Measurements from ENCODE around the gene HVCN1.
"Not testable (repeated sequence)": the region's sequence is repeated elsewhere in the genome, so short reads cannot be mapped to it uniquely, and the experiment has no call there.

HVCN1 gene, protein sequence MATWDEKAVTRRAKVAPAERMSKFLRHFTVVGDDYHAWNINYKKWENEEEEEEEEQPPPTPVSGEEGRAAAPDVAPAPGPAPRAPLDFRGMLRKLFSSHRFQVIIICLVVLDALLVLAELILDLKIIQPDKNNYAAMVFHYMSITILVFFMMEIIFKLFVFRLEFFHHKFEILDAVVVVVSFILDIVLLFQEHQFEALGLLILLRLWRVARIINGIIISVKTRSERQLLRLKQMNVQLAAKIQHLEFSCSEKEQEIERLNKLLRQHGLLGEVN

DNA sequence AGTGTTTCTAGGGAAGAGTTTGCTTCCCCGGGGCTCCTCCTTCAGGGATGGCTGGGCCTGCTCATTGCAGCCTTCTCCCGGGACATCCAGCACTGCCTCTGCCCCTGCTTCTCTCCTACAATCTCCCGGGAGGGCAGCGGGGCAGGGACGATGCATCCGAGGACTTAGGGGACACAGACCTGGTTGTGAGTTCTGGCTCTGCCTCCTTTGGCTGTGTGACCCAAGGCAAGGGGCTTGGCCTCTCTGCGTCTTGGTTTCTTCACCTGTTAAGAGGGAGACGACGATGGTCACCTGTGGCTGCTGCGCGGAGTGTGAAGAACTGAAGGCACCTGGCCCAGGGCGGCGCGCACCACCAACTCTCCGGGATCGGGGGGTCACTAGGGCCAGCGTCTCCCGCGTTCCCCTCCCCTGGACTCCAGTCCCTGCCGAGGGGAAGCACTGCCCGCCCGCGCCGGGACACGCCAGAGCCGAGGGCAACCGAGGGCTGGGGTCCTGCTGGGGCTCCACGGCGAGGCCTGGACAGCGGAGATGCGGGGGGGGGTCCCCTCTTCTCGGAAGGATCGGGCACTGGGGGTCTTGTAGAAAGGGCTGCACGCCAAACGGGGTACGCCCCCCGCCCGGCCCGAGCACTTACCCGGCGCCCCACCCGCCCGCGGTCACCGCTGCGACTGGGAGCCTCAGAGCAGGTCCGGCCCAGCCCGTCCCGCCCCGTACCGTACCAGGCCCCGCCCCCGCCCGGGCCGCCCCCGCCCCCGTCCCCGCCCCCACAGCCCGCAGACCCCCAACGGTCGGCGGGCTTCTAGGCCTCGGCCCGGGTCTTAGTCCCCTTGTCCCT, at the start of gene HVCN1:
Gene HVCN1 (minus strand): TSS at position 670 of the 835 bp plus-strand sequence. CDS start 5,870 bp downstream, outside the sequence.
- DNase-seq (ENCODE audit: low read depth in 2 of 2), result no peak

DNA sequence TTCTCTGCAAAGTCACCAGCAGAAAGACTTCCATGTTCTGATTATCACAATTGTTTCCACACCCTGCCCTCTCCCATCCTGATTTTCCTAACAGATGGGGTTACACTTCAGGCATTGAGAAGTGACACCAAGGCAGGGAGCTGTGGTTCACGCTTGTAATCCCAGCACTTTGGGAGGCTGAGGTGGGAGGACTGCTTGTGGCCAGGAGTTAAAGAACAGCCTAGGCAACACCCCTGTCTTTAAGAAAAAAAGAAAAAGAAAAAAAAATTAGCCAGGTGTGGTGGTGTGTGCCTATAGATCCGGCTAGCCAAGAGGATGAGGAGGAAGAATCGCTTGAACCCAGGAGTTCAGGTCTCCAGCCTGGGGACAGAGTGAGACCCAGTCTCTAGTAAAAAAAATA, 48.6 kb upstream of the HVCN1 start:
- DNase-seq (ENCODE audit: low read depth in 2 of 2), result no peak

DNA sequence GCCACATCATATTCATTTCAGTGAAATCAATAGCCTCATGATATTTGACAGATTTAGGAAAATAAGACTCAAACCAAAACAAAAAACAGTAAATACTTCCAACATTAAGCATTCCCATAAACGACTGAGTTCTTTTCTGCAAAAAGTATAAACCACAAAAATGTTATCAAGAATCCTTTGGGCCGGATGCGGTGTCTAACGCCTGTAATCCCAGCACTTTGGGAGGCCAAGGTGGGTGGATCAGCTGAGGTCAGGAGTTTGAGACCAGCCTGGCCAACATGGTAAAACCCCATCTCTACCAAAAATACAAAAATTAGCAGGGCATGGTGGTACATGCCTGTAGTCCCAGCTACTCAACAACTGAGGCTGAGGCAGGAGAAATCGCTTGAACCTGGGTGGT, 48.1 kb upstream of the HVCN1 start:
- not testable (repeated sequence) for DNase-seq (ENCODE audit: low read depth in 2 of 2)

DNA sequence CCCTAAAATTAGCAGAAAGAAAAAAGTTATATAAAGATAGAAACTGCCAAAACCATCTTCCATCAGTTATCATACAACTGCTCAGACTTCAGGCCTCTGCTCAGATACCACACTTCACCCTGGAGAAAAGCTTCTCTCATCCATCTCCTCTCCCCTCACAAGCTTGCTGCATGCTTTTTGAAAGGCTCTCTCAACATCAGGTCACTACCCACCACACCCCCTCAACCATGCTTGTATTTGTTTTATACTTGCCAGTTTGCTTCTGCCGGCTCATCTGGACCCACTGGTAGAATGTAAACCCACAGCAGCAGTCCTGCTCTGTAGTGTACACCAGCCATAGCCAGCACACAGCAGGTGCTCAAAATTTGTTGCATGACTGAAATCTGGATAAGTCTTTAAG, 45.0 kb upstream of the HVCN1 start:
- DNase-seq (ENCODE audit: low read depth in 2 of 2), result no peak

DNA sequence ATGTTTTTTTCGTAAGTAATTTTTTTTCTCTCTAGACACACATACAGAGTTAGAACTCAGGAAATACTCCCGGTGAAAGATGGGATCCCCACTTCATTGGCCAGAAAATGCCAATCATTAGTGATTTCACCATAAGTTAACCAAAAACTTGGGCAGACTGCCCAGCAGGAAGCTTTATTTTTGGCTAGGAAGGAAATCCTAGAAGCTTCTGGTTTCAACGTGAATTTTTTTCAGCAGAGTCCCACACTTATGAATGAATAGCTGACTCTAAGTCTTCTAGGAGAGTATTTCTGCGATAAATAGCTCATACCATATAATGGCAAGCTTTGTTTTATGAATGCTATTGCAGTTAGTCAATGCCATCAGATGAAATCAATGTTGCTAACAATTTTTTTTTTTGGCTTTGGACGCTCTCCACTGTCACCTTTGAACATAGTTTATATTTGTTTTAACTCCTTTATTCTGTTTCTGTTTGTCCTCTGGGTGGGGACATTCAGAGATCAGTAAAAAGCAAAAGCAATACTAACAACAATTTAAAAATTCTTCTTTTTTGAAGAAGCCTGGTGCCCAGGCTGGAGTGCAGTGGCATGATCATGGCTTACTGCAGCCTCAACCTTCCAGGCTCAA, 44.3 kb upstream of the HVCN1 start:
- DNase-seq (ENCODE audit: low read depth in 2 of 2), result no peak

DNA sequence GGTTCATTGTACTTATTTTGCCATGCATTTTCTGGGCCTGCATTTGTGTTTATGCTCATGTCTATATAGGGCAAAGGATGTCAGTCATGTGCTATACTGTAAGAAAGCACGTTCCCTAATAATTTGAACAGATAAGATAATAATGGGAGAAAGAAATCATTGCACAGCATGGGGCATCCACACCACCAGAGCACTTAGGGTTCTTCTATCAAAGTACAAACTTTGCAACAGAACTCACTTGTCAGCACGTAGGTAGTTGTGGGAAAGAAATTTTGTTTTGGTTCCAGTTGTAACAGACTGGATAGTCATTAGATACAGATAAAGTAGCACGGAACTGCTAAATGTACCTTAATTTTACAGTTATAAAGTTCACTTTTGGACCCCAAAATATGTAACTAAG, 43.7 kb upstream of the HVCN1 start:
- no peak for DNase-seq (ENCODE audit: low read depth in 2 of 2)

DNA sequence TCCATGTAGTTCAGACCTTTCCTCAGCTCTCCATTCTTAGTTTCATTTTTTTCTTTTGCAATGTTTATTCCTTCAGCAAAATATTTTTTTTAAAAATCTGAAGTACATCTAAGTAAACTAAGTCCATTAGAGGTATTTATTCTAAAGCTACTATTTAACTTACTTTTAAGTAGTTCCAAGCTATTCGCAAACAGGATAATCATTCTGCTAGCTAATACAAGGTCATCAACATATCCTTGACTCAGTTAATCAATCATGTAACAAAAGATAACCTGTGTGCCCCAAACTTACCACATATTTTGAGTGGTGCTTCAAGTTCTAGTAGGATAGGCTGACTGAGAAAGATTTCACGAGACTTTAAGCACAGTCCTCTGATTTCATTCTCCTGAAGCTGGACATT, 42.6 kb upstream of the HVCN1 start:
- no peak for DNase-seq (ENCODE audit: low read depth in 2 of 2)

DNA sequence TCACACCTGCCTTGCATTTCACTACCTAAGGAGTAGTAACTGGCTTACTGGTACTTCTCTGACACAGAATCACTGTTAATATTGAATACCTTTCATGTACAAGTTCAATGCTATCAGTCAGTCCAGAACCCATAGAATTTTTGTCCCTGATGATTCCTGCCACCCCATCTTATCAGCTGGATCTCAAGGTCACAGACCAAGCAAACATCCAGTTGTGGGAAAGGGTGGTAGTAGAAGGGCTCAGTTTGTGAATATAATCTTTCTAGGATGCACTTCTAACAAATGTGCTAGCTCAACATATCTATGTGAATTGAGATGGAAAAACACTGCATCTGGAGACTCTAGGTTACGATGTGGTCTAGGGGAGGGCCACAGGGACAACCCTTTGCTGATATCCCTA, 39.7 kb upstream of the HVCN1 start:
- DNase-seq (ENCODE audit: low read depth in 2 of 2), result no peak

DNA sequence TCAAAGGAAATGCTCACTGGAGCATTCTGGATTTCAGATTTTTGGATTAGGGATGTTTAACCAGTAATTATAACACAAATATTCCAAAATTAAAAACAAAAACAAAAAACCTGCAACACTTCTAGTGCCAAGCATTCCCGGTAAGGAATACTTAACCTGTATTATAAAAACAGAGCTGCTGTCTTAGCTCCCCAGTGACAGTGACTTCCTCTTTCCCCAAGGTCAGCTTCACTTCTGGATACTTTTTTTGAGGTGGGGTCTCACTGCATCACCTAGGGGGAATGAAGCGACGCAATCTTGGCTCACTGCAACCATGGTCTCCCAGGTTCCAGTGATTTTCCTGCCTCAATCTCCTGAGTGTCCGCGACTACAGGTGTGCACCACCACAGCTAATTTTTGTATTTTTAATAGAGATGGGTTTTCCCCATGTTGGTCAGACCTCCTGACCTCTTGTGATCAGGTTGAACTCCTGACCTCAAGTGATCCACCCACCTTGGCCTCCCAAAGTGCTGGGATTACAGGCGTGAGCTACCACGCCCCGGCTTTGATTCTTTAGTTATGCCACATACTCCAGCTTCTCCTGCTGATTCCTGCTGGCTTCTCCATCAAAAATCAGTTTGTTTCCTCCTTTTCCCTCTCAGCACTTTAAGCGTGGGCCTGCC, 37.9 kb upstream of the HVCN1 start:
- DNase-seq (ENCODE audit: low read depth in 2 of 2), result no peak

DNA sequence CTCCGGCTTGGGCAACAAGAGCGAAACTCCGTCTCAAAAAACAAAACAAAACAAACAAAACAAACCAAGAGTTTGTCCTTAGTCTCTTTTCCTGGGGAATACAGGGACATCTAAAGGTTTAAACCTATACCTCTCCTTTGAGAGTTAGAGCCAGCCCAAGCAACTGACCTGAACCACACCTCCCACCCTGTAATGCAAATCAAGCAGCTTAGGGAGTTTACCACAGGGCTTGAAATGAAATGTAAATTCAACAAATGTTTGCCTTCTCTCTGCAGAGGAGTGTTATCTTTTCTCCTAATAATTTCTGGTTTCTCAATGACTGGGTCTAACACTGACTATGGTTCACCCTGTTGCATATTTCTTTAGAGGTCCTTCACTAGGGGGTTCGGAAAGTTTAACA, 37.1 kb upstream of the HVCN1 start:
- DNase-seq (ENCODE audit: low read depth in 2 of 2), result no peak

DNA sequence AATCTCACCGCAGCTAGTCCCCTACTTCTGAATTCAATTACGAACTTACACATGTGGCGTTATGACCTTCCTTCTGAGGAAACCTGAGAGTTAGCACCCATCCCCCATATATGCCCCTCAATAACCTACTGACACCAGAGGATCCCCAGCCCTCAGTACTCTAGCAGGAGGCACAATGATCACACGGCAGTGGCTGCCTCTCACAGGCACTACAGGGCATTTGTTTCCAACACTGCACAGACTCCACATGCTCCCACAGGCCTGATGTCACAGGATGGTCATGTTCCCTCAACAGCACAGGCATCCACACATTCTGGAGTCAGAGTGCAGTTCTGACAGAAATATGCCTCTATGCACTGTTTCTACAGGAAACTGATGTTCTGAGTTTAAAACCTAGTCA, 36.4 kb upstream of the HVCN1 start:
- DNase-seq (ENCODE audit: low read depth in 2 of 2), result no peak

DNA sequence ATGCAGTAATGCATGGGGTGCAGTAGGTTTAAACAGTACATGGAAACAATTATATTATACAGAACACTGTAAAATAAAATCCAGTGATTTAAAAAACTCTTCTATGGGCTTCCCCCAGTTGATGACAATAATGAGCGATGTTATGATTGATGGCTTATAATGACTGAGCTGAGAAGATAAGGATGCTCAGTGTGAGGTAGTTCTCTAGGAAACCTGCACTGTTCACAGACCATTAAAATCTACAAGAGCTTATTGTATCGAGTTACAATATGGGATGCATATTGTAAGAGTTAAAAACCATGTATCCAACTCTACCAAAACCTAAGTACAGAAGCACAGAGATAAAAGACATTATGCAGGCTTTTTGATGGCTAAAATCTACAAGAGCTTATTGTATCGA, 34.0 kb upstream of the HVCN1 start:
- not testable (repeated sequence) for DNase-seq (ENCODE audit: low read depth in 2 of 2)

DNA sequence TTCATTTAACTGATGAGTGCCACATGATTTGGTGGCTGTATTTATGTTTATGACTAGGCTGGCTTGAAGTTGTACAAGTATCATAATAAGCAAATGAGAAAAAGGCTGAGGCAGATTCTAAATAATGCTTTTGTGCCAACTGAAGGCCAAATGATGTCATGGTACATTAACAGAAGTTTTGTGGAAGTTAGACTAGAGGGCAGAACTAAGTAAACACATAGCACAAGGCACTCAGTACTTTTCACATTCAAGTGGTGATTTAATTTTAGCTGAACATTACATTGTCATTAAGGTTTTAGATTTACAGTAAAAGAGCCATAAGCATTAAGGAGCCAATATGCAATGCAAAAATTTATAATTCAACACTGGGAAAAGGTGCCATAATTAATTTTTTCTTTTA, 32.7 kb upstream of the HVCN1 start:
- DNase-seq (ENCODE audit: low read depth in 2 of 2), result no peak

DNA sequence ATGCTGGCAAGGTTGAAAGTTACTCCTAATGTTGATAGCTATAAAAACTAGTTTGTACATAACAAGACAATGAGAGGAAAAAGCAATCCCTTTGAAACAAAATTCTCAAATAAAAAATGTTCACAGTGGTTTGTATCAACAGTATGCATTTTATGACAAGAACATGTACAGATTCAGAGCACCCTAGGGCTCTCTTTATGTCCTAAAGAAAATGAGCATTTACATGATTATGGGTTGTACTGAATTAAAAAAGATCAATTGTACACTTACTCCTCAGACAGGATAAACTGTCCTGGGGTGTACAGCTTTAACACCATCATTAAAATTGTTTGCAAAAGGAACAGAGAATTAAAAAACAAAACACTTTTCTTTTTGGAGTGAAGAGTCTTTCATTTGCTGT, 31.6 kb upstream of the HVCN1 start:
- no peak for DNase-seq (ENCODE audit: low read depth in 2 of 2)

DNA sequence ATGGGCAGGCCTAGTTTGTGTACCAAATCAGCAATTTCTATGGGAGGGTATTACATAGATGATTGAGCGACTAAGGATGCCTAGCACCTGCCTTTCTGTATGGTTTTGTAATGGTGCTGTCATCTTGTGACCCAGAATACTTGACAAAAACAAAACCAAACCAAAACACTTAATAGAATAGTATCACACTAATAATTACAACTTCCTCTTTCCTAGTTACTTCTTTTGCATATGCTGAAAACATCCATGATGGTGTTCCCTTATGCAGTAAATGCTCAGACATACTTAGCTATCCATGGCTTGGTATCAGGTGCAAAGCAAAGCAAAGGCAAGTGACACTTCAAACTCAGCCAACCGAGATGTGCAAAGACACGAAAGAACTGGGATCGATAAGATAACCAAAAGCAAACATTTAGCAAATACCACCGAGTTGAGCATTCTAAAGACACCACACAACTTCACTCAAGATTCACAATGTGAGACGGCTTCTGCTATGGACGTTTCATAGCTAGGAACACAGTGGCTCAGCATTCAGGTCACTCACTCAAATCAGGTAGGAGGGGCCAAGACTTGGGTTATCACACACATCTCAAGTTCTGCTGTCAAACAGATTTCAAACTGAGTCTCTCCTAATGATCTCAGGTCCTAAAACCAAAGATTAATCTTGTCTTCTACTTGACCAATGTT, 29.4 kb upstream of the HVCN1 start:
- DNase-seq (ENCODE audit: low read depth in 2 of 2), result no peak

DNA sequence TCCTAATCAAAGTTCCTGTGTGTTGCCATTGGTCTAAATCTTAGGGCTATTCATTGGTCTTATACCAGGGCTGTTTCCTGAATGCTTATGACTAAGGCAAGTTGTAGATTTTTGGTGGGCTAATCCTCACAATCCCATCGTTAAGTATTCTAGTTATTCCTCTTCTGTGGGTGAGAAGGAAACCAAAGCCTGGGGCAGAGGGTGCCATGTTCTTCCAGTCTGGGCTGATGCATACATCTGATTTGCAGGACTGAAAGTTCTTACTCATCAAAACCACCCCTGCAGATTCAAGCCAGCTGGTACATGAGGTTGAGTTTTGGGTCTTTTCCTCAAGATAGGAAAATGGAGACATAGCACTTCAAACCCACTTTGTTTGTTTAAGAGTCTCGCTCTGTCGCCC, 28.1 kb upstream of the HVCN1 start:
- no peak for DNase-seq (ENCODE audit: low read depth in 2 of 2)

DNA sequence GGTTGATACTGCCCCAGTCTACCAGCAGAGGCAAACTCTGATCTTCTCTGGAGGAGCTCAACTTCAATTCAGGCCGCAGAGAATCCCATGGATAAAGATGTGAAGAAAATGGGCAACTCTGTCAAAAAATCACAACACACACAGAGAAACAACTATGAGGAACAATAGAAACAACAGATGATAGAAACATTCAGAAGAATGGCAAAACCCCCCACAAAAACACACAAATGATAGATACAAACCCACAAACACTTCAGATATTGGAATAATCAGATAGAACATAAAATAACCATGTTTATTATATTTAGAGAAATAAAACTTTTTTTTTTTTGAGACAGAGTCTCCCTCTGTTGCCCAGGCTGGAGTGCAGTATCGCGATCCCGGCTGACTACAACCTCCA, 20.0 kb upstream of the HVCN1 start:
- no peak for DNase-seq (ENCODE audit: low read depth in 2 of 2)

DNA sequence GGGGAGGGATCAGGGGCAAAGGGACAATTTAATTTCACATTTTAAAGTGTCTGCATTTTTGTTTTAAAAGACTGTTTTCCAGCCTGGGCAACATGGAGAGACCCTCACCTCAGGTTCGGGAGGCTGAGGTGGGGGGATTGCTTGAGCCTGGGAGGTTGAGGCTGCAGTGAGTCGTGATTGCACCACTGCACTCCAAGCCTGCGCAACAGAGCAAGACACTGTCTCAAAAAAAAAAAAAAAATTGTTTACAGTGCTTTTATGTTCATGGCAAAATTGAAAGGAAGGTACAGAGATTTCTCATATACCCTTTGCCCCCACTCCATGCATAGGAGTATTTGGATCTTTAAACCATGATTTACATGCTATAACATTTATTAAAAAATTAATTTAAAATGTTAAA, 16.4 kb upstream of the HVCN1 start:
- DNase-seq (ENCODE audit: low read depth in 2 of 2), result no peak

DNA sequence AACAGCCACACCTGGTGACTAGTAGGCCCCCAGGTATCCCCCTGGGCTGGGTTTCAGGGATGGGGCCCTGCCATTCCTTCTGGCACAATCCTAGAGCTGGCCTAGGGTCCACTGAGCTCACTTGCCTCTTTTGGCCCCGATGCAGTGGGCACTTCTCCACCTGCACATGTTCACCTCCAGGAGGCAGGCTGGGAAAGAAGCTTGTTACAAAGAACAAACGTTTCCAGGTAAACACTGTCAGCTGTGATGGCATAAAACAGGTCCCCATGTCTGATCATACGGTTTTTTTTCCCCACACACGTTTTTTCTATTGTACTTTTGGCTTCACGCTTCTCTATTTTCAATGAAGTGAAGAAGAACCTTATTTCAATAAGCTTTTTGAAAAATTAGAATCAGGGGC, 15.8 kb upstream of the HVCN1 start:
- DNase-seq (ENCODE audit: low read depth in 2 of 2), result no peak

DNA sequence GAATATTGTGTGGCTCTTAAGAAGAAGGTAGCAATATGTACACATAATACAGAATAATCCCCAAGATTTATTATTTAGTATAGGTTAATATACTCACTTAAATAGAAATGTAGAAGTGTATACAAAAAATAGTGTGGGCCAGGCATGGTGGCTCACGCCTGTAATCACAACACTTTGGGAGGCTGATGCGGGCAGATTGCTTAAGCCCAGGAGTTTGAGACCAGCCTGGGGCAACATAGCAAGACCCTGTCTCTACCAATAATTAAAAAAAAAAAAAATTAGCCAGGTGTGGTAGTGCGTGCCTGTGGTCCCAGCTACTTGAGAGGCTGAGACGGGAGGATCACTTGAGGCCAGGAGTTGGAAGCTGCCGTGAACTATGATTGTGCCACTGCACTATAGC, 15.3 kb upstream of the HVCN1 start:
- no peak for DNase-seq (ENCODE audit: low read depth in 2 of 2)

DNA sequence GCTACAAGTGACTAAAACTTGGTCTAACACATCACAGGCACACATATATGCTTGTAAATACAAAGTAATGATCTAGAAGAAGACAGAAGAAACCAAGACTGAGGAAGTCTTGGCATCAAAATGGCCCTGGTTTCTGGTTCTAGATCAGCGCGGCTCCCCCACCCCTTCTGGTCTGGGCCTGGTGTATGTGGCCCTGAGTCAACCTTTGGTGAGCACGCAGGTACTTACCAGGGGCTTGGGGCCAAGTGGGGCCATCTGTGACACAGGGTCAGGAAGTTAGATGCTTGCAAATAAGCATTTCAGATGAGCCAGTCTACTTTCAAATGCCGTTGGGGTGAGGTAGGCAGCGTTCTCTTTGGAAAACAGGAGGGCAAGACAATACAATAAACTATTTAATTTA, 13.2 kb upstream of the HVCN1 start:
- DNase-seq (ENCODE audit: low read depth in 2 of 2), result no peak

Measured in activated CD4-positive, alpha-beta T cell treated with anti-CD3 and anti-CD28 coated beads for 24 hours (primary cell).